Lung (tissue), 12 donors: ENCODE data around the gene MAN1A1. TPM values are rescaled to one million over a fixed set of nuclear protein-coding genes. Genes with fewer than 3 reads are reported as not detected.
A peak's percentile ranks its signal among the peaks of the same experiment; 100 is the strongest.

Experiments
- ATAC-seq: fragments of 200-7000 bp; cut with Tn5 transposase; one replicate; pipeline ENCODE4 v1.9.1; 2020; ENCODE audit warnings: moderate number of reproducible peaks; ENCODE audit not compliant: insufficient read depth, low FRiP score
- DNase-seq, 3 donors: peaks; one replicate each; pipeline ENCODE4 v3.0.0-alpha.2; 2013 to 2017
- H3K27ac ChIP-seq, 2 donors: one replicate each; pipeline ENCODE4 v1.5.1; 2013; ENCODE audit warnings: mild to moderate bottlenecking in 2 of 2, moderate library complexity in 2 of 2, control low read depth in 1 of 2, inconsistent platforms in 1 of 2, low read depth in 1 of 2, low read length in 1 of 2
- H3K27me3 ChIP-seq, 3 donors: one replicate each; pipeline ENCODE4 v1.5.1; 2013; ENCODE audit warnings: low read length in 2 of 3; ENCODE audit not compliant: control insufficient read depth in 3 of 3, insufficient read depth in 3 of 3
- H3K36me3 ChIP-seq, 4 donors: one replicate each; pipeline ENCODE4 v1.5.1; 2013; ENCODE audit warnings: low read length in 4 of 4, mild to moderate bottlenecking in 1 of 4, moderate library complexity in 1 of 4; ENCODE audit not compliant: control insufficient read depth in 4 of 4, insufficient read depth in 4 of 4
- H3K4me1 ChIP-seq, 5 donors: one replicate each; pipeline ENCODE4 v1.5.1; 2013; ENCODE audit warnings: low read length in 5 of 5, mild to moderate bottlenecking in 2 of 5, moderate library complexity in 1 of 5; ENCODE audit not compliant: control insufficient read depth in 5 of 5, insufficient read depth in 5 of 5
- H3K4me3 ChIP-seq: one replicate; pipeline ENCODE4 v1.5.1; 2013; ENCODE audit warnings: mild to moderate bottlenecking, control low read depth, moderate library complexity
- H3K9ac ChIP-seq, 2 donors: one replicate each; pipeline ENCODE4 v1.5.1; 2013; ENCODE audit warnings: low read length in 2 of 2, control low read depth in 1 of 2; ENCODE audit not compliant: insufficient read depth in 1 of 2
- H3K9me3 ChIP-seq, 4 donors: one replicate each; pipeline ENCODE4 v1.5.1; 2013; ENCODE audit warnings: low read length in 3 of 4, mild to moderate bottlenecking in 1 of 4, moderate library complexity in 1 of 4; ENCODE audit not compliant: control insufficient read depth in 4 of 4, insufficient read depth in 3 of 4
- CTCF ChIP-seq: IDR thresholded peaks from 2 replicates; pipeline ENCODE4 v1.5.1; 2012; ENCODE audit warnings: mild to moderate bottlenecking; ENCODE audit errors: control extremely low read depth, extremely low read depth
- WGBS, 2 donors: extraction: QIAGEN DNeasy Blood & Tissue Kit; methylation state at CpG; one replicate each; pipeline ENCODE4 v1.1.7; 2013; 5-methylcytosine and 5-hydroxymethylcytosine counted together
- polyA plus RNA-seq, 2 donors: library from polyadenylated mRNA; stranded (reverse); fragments of 200-250 nt; gene quantifications; one replicate each; pipeline ENCODE4 v1.2.1, GENCODE V29; 2013
- total RNA-seq, 2 donors: library from RNA; depleted of rRNA in 1 of 2; stranded (reverse); fragments of >200 nt in 1 of 2; gene quantifications; one replicate each; pipeline ENCODE4 v1.2.1, GENCODE V29; 2014 to 2021
- donor health status: control.
- donor health status: control.
- donor health status: Bipolar disorder and iron deficiency.
- donor health status: healthy.
- donor health status: DM: yes; HTN: yes; CAD: no.

Gene MAN1A1
- total and polyA plus RNA-seq, 4 donors = 13.9 to 71.0 (median 48.2) TPM

DNA sequence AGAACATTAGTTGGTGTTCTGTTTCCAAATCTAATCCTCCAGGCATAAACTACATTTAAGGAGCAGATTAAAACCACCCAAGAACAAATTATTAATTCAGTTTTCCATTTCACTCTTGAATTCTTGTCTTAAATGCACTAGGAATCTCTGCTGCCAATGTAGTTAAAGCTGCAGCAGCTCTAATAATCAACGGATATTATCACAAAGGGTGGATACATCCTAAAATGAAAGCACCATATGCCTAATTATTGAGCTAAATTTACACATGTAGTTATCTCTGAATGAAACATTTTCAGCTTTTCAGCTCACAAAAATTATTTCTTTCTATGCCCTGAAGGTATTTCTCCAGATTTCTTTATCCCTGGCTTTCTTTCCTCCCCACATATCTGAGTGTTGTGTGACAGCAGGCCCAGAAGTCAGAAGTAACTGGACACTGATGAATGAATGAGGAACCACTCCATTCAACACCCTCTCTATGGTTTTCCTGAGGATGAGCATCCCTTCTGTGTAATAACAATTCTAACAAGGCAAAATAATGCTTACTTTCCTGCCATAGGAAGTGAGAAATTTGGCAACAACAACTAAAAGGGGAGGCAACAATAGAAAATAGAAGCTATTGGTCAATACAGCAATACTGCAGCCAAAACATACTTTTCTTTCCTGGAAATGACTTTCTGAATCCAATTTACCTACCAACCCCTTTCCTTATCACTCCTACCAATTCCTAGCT, 14.9 kb downstream of the MAN1A1 start:
- no peak overlapping the region for H3K27ac ChIP-seq
- DNase-seq (peak in 2 of 3 donors; percentile 55 to 72), ATAC-seq (no peak)
- no peaks in the 10 kb centered on the region for H3K36me3 ChIP-seq
- no peaks in the 10 kb centered on the region for H3K27me3 ChIP-seq
- H3K9me3 ChIP-seq = no peaks in the 10 kb centered on the region
- H3K4me1 ChIP-seq = peaks cover 3 to 11% (median 4%) of the 10 kb centered on the region in 5 donors
- TF ChIP-seq CTCF = no peak
- no peak overlapping the region for H3K4me3 ChIP-seq
- H3K9ac ChIP-seq = no peak overlapping the region
- 39 to 62% methylated on average over 1 of the region's 1 CpG for WGBS, 2 donors

DNA sequence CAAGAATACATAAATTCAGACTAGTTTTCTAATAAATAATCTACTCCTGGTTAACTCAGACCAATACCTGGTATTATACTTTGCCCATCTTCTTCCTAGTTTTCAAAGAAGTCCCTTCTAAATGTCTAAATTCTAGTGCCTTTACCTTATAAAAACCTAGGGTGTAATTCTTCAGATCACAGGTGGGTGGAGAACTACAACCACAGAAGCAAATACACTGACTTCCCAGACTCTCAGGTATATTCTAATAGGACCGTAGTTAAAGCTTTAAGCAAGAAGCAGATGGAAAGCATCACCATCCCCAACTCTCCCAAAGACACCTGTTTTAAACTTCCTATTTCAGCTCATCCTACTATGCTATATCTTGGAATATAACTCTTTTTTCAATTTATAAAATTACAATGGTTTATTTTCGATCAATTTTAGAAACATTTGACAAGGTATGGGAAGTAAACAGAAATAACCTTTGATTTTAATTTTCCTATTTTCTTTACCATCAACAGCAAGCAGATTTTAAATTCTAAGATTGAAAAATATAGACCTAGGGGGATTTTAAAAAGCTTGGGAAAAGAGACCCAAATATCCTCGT, 15.8 kb downstream of the MAN1A1 start:
- Histone ChIP-seq H3K36me3 (no peaks in the 10 kb centered on the region), H3K9me3 (no peaks in the 10 kb centered on the region), H3K9ac (no peak overlapping the region), H3K27ac (no peak overlapping the region), H3K4me1 (peaks cover 3 to 11% (median 4%) of the 10 kb centered on the region in 5 donors), H3K4me3 (no peak overlapping the region), H3K27me3 (no peaks in the 10 kb centered on the region)
- peak; percentile 15 for TF ChIP-seq CTCF
- 86 to 89% methylated on average over 3 of the region's 3 CpGs for WGBS, 2 donors
- ATAC-seq = no peak
- DNase-seq = no peak

DNA sequence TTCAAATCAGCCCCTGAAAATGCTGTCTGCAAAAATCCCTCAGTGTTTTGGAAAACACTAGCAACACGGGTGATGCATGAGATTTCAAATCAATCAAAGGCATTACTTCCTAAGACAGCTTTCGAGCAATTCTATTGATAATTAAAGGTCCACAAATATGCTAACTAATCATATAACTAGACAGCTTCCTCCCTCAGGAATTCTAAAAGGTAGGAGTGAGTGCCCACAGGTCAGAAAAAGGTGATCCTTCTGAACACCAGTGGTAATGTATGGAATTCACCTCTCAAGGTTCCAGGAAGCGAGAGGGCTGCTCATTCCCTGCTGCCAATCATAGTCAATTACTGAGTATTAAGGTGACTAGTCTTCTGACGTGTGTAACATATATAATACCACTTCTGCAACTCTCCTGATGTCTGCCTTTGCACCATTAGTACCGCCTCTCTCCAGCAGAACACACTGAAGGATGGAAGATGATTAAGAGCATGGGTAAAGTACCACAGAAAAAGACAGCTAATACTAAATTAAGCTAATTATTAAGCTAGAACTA, 16.4 kb downstream of the MAN1A1 start:
- ATAC-seq (no peak), DNase-seq (no peak)
- WGBS, 2 donors = 88 to 91% methylated on average over 5 of the region's 5 CpGs
- no peaks in the 10 kb centered on the region for H3K9me3 ChIP-seq
- no peaks in the 10 kb centered on the region for H3K36me3 ChIP-seq
- TF ChIP-seq CTCF = no peak
- peaks cover 3 to 9% (median 4%) of the 10 kb centered on the region in 5 donors for H3K4me1 ChIP-seq
- no peak overlapping the region for H3K27ac ChIP-seq
- H3K27me3 ChIP-seq = no peaks in the 10 kb centered on the region
- H3K9ac ChIP-seq = no peak overlapping the region
- no peak overlapping the region for H3K4me3 ChIP-seq
